NCI-H128 (cell line): ENCODE results near the gene FRMD3.
"Not testable (repeated sequence)": the region's sequence is repeated elsewhere in the genome, so short reads cannot be mapped to it uniquely, and the experiment has no call there.

Experiments used
- DNase-seq: peaks from one replicate; lab custom pipeline; 2025; ENCODE audit not compliant: unreplicated experiment; lab: John Stamatoyannopoulos, UW

The FRMD3 gene

DNA sequence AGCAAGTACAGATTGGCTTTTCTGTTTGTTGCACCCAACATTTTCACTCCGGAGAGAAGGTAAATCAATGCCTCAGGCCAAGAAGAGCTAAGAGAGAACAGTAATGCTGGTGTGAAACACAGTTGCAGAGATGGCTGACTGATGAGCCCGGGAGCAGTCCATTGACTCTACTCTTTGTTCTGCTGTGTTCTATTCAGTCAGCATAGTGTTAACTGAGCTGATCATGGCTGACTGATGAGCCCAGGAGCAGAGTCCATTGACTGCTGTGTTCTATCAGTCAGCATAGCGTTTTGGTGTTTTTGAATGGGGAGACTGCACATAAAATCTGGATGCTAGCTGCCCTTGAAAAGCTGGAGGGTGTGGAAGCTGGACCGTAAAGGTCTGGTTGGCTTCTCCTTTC, 141.4 kb downstream of the FRMD3 start:
- no peak for DNase-seq

- DNase-seq, result no peak
These were observed 141.9 kb downstream of the FRMD3 start for GRCh38 chr9:83396342-83396741.

GRCh38 chr9:83392228-83392627, 146.0 kb downstream of the FRMD3 start:
- DNase-seq, result no peak

DNA sequence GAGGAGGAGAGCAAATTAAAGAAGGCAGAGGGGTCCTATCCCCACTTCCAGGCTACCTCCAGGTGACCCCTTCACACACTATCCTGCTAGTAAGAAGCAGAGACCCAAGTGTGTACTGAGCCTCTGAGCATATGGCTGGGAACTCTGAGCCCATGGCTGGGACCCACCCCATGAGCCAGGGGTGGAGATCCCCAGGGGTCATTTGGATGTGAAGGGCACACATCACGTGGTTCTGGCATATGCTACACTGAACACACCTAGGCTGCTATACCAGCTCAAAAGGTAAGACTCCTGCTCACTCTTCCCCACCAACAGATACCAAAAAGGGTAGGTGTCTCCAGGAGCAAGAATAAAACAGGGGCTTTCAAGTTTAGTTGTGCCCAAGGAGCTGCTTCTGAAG, 149.9 kb downstream of the FRMD3 start:
- DNase-seq, result no peak

DNA sequence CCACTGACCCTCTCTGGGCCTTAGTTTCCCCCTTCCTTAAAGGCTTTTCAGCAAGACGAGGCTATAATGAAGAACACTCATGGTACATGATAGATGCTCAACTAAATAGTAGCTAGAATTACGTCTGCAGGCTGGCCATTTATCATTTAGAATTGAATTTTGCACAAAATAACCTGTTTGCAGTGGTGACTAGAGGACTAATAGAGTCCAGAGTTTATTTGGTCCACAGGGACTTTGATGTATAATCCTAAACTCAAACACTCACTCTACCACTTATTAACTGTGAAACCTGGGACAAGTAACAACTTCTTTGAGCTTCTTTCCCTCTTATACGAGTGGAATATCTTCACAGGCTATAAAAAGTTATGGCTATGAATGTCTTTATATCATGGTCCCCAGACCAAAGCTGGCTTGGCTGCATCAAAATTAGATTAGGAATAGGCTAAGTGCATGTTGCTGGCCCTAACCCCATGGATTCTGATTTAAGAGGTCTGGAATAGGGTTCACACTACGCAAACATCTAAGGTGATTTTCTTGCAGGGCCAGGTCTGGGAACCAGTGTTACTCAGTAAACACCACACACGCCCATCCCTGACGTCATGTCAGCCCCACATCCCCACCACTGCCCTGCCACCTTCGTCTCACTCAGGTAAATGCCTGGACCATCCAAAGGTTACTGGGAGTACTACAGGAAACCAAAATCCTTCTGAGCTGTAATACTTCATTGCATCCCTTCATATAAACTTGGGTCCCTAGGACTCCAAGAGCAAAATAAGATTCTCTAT, 150.6 kb downstream of the FRMD3 start:
- DNase-seq, result no peak

- DNase-seq, result no peak
These were observed 152.9 kb downstream of the FRMD3 start for GRCh38 chr9:83385317-83385716.

- DNase-seq, result no peak
These were observed 154.0 kb downstream of the FRMD3 start for GRCh38 chr9:83384214-83384613.

GRCh38 chr9:83383034-83383433, 155.2 kb downstream of the FRMD3 start:
- DNase-seq, result no peak

- no peak for DNase-seq
These were observed 155.8 kb downstream of the FRMD3 start for GRCh38 chr9:83382421-83382820.

DNA sequence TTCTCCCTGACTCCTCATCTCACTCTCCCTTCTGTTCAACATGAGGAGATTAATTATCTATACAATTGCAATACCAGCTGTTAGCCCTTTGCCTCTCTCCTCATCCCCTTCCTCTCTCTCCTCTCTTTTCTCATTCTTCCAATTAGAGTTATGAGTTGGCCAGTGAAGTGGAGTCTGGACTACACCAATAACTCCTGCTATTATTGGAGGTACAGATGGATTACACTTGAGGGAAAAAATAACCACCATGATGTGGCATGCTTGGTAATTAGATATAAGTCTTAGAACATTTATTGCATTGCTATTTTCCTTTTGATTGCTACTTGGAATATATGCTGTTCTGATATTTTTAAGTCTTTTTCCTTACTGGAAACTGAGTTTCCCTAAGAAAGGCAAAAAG, 159.2 kb downstream of the FRMD3 start:
- DNase-seq, result no peak

DNA sequence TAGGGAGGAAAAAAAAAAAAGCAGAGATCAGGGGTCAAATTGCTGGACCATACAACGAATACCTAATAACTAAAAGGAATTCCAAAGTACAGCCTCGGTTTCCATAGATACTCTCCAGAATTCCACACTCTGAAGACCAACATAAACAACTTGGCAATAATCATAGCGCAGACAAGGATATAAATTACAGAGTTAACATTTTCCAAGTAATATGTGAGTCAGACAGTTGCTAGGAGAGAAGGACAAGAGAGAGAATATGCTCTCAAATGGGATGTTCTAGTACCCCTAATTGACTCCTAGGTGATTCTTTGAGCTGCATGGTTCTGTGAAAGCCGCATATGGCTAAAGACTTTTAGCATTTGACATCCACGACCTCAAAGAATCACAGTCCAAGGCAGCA, 165.2 kb downstream of the FRMD3 start:
- DNase-seq, result no peak

GRCh38 chr9:83367326-83367725, 170.9 kb downstream of the FRMD3 start:
- DNase-seq, result no peak

DNA sequence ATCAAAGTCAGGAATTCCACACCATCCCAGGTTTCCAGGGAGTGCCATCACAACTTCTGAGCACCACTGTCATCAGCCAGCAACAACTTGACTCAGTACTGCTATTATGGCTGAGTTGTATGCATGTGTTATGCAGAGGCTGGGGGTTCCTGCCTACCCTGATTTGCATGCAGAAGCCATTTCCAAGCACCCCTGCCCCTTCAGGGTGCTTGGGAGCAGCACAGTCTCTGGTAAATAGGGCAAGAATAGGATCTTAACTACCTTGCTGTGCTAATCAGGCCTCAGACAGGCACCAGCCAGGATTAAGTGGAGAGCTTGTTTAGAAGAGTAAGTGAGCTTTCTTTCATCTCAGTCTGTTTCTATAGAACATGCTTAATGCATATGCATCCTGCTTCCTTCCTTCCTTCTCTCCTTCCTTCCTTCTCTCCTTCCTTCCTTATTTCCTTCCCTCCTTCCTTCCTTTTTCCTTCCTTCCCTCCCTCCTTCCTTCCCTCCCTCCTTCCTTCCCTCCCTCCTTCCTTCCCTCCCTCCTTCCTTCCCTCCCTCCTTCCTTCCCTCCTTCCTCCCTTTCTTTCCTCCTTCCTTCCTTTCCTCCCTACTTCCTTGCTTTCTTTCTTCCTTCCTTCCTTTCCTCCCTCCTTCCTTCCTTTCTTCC, 175.7 kb downstream of the FRMD3 start:
- DNase-seq, result no peak

- no peak for DNase-seq
These were observed 179.2 kb downstream of the FRMD3 start for GRCh38 chr9:83359039-83359438.

DNA sequence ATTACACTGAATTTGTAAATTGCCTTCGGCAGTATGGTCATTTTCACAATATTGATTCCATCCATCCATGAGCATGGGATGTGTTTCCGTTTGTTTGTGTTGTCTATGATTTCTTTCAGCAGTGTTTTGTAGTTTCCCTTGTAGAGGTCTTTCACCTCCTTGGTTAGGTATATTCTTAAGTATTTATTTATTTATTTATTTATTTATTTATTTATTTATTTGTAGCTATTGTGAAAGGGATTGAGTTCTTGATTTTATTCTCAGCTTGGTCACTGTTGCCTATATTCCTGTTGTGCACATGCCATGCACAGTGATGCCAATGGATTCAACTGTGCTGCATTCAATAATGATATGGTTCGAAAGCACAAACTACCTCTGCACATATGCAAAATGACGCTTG, 179.7 kb downstream of the FRMD3 start:
- DNase-seq, result not testable (repeated sequence)

DNA sequence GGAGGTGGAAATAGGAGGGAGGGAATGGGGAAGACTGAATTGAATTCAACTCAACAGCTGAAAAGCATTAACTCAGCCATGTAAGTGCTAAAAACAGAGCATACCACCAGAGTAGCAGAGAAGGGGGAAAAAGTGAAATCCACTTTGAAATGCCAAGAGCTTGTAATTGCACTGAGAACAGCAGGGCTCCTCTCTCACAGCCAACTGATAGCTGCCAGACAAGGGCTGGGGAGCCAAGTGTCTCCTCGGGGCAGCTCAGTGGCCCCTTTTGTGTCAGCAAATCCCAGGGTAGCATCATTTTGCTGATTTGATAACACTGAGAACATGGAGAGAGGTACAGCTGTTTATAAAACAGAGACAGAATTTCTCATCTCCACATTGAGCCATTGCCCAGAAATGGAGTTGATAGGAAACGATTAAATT, 182.5 kb downstream of the FRMD3 start:
- DNase-seq, result no peak

DNA sequence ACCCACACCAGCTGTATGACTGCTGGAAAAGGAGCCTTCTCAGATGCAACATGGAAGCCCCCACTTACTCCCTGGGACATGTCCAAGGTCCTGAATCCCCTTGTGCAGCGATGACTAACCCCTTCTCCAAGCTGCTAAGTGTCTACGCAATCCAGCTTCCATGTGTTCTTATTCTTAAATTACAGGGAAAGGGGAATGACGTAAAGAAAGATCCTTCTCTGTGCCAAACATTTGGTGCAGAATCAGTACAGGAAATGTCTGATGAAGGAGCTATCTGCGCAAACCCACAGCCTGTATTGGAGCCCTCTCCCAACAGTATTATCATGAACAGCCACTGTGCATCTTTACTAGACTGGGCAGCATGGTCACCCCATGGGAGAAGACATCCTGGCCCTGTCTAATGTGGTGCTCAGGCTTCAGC, 183.2 kb downstream of the FRMD3 start:
- no peak for DNase-seq

GRCh38 chr9:83349031-83349430, 189.2 kb downstream of the FRMD3 start:
- no peak for DNase-seq

- DNase-seq, result no peak
These were observed 191.4 kb downstream of the FRMD3 start for GRCh38 chr9:83346655-83347420.

DNA sequence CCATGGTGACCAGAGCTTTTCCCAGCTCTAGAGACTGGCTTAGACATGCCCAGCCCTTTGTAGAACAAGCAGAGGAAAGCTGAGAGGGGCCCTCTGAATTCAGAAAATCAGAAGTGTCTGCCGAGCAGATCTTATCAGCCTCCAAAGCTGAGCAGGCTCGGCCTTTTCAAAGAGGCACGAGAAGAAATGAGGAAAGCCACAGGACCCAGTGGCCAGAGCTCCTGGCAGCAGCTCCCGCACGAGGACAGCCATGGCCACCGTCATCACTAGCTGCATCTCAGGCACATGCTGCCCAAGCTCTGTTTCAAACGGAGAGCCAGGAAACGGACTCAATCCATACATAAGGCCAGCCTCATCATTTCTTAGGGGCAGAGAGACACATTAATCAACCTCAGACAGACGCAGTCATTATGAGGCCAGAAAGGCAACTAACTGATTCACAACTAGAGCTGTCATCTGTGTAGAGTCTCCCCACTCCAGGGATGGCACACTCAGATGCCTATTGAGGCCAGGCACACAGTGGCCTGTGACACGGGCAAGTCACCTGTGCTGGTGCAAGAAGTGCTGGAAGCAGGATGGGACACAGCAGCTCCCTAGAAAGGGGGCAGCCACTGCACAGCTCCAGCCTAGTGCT, 194.7 kb downstream of the FRMD3 start:
- DNase-seq, result no peak

- no peak for DNase-seq
These were observed 195.5 kb downstream of the FRMD3 start for GRCh38 chr9:83342731-83343130.
